ENCODE results near the gene TGM6. TPM values are rescaled to one million over a fixed set of nuclear protein-coding genes. Genes with fewer than 3 reads are reported as not detected.

Gene TGM6
- total RNA-seq, 1 experiment from 2014 or later, result not detected

DNA sequence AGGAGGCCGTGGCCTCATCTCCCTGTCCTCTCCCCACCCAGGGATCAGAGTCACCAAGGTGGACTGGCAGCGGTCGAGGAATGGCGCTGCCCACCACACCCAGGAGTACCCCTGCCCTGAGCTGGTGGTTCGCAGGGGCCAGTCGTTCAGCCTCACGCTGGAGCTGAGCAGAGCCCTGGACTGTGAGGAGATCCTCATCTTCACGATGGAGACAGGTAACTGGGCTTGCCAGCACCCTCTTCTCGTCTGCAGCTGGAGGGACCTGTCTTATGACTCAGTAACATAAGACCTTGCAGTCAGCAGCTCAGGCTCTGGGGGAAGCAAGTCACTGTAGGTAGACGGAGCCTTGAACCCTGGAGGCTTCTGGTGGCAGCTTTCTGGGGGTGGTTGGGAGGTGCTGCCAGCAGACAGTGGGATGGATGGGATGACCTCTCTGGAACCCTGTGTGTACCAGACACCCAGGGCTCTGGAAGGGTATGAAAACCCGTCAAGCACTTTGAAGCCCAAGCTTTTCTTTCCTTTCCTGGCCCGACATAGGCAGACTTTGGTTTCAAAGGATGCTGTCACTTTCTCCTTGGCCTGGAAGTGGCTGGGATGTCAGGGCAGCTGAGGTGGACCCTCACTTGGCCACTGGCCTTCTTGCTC is 13.8 kb downstream of the TGM6 start (continued):
- TF ChIP-seq, protein P1, sequence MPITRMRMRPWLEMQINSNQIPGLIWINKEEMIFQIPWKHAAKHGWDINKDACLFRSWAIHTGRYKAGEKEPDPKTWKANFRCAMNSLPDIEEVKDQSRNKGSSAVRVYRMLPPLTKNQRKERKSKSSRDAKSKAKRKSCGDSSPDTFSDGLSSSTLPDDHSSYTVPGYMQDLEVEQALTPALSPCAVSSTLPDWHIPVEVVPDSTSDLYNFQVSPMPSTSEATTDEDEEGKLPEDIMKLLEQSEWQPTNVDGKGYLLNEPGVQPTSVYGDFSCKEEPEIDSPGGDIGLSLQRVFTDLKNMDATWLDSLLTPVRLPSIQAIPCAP (CRISPR knock-in tag; IDR thresholded peaks at IDR 0.05), result no peak
- TF ChIP-seq IRF2 (CRISPR knock-in tag; IDR thresholded peaks at IDR 0.05; ENCODE audit: borderline replicate concordance, low read depth), result no peak

DNA sequence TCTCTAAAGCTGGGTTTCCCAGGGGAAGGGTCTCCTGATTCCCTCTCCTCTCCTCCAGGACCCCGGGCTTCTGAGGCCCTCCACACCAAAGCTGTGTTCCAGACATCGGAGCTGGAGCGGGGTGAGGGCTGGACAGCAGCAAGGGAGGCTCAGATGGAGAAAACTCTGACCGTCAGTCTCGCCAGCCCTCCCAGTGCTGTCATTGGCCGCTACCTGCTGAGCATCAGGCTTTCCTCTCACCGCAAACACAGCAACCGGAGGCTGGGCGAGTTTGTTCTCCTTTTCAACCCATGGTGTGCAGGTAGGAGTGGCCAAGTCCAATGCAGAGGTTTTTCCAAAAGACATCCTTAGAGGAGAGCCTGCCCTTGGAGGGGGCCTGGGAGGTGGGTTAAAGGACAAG is 14.4 kb downstream of the TGM6 start:
- no peaks in the 10 kb centered on the region for H3K36me3 Mint-ChIP-seq
- TF ChIP-seq ATF3 (CRISPR knock-in tag; conservative IDR thresholded peaks at IDR 0.05), result no peak
- TF ChIP-seq ZNF423 (CRISPR knock-in tag; IDR thresholded peaks at IDR 0.05), result no peak
- no peak for TF ChIP-seq FOXP1 (CRISPR knock-in tag; IDR thresholded peaks at IDR 0.05; ENCODE audit: borderline replicate concordance)
- no peak for TF ChIP-seq CREM (CRISPR knock-in tag; IDR thresholded peaks at IDR 0.05)
- TF ChIP-seq, protein P2, sequence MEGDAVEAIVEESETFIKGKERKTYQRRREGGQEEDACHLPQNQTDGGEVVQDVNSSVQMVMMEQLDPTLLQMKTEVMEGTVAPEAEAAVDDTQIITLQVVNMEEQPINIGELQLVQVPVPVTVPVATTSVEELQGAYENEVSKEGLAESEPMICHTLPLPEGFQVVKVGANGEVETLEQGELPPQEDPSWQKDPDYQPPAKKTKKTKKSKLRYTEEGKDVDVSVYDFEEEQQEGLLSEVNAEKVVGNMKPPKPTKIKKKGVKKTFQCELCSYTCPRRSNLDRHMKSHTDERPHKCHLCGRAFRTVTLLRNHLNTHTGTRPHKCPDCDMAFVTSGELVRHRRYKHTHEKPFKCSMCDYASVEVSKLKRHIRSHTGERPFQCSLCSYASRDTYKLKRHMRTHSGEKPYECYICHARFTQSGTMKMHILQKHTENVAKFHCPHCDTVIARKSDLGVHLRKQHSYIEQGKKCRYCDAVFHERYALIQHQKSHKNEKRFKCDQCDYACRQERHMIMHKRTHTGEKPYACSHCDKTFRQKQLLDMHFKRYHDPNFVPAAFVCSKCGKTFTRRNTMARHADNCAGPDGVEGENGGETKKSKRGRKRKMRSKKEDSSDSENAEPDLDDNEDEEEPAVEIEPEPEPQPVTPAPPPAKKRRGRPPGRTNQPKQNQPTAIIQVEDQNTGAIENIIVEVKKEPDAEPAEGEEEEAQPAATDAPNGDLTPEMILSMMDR (IDR thresholded peaks at IDR 0.05), result no peak
- ATAC-seq (no peak), DNase-seq (ENCODE audit: low spot score) (no peak)
- ChIA-PET POLR2A (no interaction called here), CTCF (interaction anchor here (0.6 to 4.6 kb wide), 4 partner anchors 8 to 601 kb away, joined by 3 to 24 read pairs (median 3); no protein-coding TSS in a partner anchor)
- no peak overlapping the region for H3K4me3 Mint-ChIP-seq
- H3K27ac Mint-ChIP-seq, result no peak overlapping the region
- no peaks in the 10 kb centered on the region; the same call in 1 of the 2 replicates for H3K27me3 Mint-ChIP-seq (ENCODE audit: low read depth)
- H3K4me1 Mint-ChIP-seq, result no peaks in the 10 kb centered on the region
- H3K9me3 Mint-ChIP-seq, result 0 out of 2 replicates have a peak, but pooled peaks cover under 1% of the 10 kb centered on the region

- ChIA-PET CTCF (interaction anchor here (1.0 to 4.6 kb wide), 3 partner anchors 10 to 189 kb away, joined by 4 to 24 read pairs (median 4); no protein-coding TSS in a partner anchor), POLR2A (no interaction called here)
- ATAC-seq (no peak), DNase-seq (ENCODE audit: low spot score) (no peak)
- H3K27me3 Mint-ChIP-seq (ENCODE audit: low read depth), result no peaks in the 10 kb centered on the region; the same call in 1 of the 2 replicates
- H3K4me3 Mint-ChIP-seq, result no peak overlapping the region
- no peak overlapping the region for H3K27ac Mint-ChIP-seq
- H3K9me3 Mint-ChIP-seq, result no peaks in the 10 kb centered on the region
- no peaks in the 10 kb centered on the region for H3K36me3 Mint-ChIP-seq
- no peaks in the 10 kb centered on the region for H3K4me1 Mint-ChIP-seq
- TF ChIP-seq PRDM15 (CRISPR knock-in tag; IDR thresholded peaks at IDR 0.05) (no peak), ZNF232 (CRISPR knock-in tag; IDR thresholded peaks at IDR 0.05) (no peak), NFATC4 (CRISPR knock-in tag; IDR thresholded peaks at IDR 0.05) (no peak), ZNF416 (CRISPR knock-in tag; IDR thresholded peaks at IDR 0.05) (no peak), STAT6 (CRISPR knock-in tag; conservative IDR thresholded peaks at IDR 0.05; ENCODE audit: low read depth) (no peak), ATF1 (CRISPR knock-in tag; IDR thresholded peaks at IDR 0.05) (no peak), ZNF532 (CRISPR knock-in tag; IDR thresholded peaks at IDR 0.05; ENCODE audit: borderline replicate concordance) (no peak), SMAD4 (CRISPR knock-in tag; IDR thresholded peaks at IDR 0.05) (no peak), ZNF263 (CRISPR knock-in tag; IDR thresholded peaks at IDR 0.05; ENCODE audit: low read depth) (no peak), NFYB (CRISPR knock-in tag; conservative IDR thresholded peaks at IDR 0.05; ENCODE audit: low read depth) (no peak), ZNF219 (CRISPR knock-in tag; IDR thresholded peaks at IDR 0.05; ENCODE audit: borderline replicate concordance) (no peak)
These were observed 15.6 kb downstream of the TGM6 start for GRCh38 chr20:2396241-2396814.

All from WTC11 (cell line).